Omental fat pad (tissue), 4 donors: ENCODE data around the gene ALDH1A1. TPM values are rescaled to one million over a fixed set of nuclear protein-coding genes. Genes with fewer than 3 reads are reported as not detected.

ENCODE experiments used
- ATAC-seq: fragments of 150-250 bp; one replicate; pipeline ENCODE4 v1.9.1; 2016; ENCODE audit warnings: mild to moderate bottlenecking, moderate library complexity; ENCODE audit not compliant: low FRiP score
- DNase-seq: peaks from one replicate; pipeline ENCODE4 v3.0.0-alpha.2; 2019; ENCODE audit warnings: low spot score
- CTCF ChIP-seq, 3 donors: fragments of 450-650 bp; IDR thresholded peaks; one replicate each; pipeline ENCODE4 v1.5.1; 2016 to 2017; ENCODE audit warnings: antibody characterized with exemption in 3 of 3, mild to moderate bottlenecking in 3 of 3, moderate library complexity in 2 of 3
- total RNA-seq, 4 donors: library from RNA; depleted of rRNA; stranded (reverse); fragments of >200 nt; gene quantifications; one replicate each; pipeline ENCODE4 v1.1.0, GENCODE V29; 2016

Gene ALDH1A1
- total RNA-seq, 4 donors from 2014 or later = 119 to 151 (median 138) TPM

- ATAC-seq (no peak), DNase-seq (no peak)
- no peak for TF ChIP-seq CTCF (IDR thresholded peaks at IDR 0.05)
Measured at GRCh38 chr9:72995131-72996024, 42.5 kb upstream of the ALDH1A1 start.

- no peak for DNase-seq
- TF ChIP-seq CTCF (IDR thresholded peaks at IDR 0.05) = no peak
- ATAC-seq = no peak
Measured at GRCh38 chr9:72991772-72992171, 38.9 kb upstream of the ALDH1A1 start.

- no peak for DNase-seq
- no peak for TF ChIP-seq CTCF (IDR thresholded peaks at IDR 0.05)
- no peak for ATAC-seq
Measured at GRCh38 chr9:72990397-72991182, 37.7 kb upstream of the ALDH1A1 start.

- ATAC-seq (no peak), DNase-seq (no peak)
- no peak for TF ChIP-seq CTCF (IDR thresholded peaks at IDR 0.05)
Measured at GRCh38 chr9:72986522-72987116, 33.8 kb upstream of the ALDH1A1 start.

GRCh38 chr9:72985746-72986145 is 32.9 kb upstream of the ALDH1A1 start:
- ATAC-seq (no peak), DNase-seq (no peak)
- TF ChIP-seq CTCF (IDR thresholded peaks at IDR 0.05) = no peak

- TF ChIP-seq CTCF (IDR thresholded peaks at IDR 0.05) = no peak
- ATAC-seq (no peak), DNase-seq (no peak)
Measured at GRCh38 chr9:72984991-72985390, 32.1 kb upstream of the ALDH1A1 start.
